Mesenchymal stem cell (in vitro differentiated cells and primary cell): Measurements from ENCODE around the gene CAND1.

Experiments used
- DNase-seq: peaks from one replicate; pipeline ENCODE4 v3.0.0-alpha.2; 2013
- H2AFZ ChIP-seq: one replicate; pipeline ENCODE4 v1.6.1; 2013; ENCODE audit warnings: low read depth, mild to moderate bottlenecking, control low read depth, inconsistent platforms, low read length, moderate library complexity
- H2AK5ac ChIP-seq: 2 replicates; pipeline ENCODE4 v1.6.1; 2013; ENCODE audit warnings: low read length, moderate library complexity, mild to moderate bottlenecking, inconsistent platforms; ENCODE audit not compliant: severe bottlenecking
- H2BK120ac ChIP-seq: one replicate; pipeline ENCODE4 v1.6.1; 2013; ENCODE audit warnings: low read depth, mild to moderate bottlenecking, inconsistent platforms, low read length, moderate library complexity
- H2BK12ac ChIP-seq, 2 experiments: one replicate each; pipeline ENCODE4 v1.6.1; 2013; ENCODE audit warnings: inconsistent platforms in 2 of 2, low read length in 2 of 2, mild to moderate bottlenecking in 2 of 2, moderate library complexity in 2 of 2, control low read depth in 1 of 2
- H2BK15ac ChIP-seq: one replicate; pipeline ENCODE4 v1.6.1; 2013; ENCODE audit warnings: mild to moderate bottlenecking, low read depth, inconsistent platforms; ENCODE audit not compliant: poor library complexity, severe bottlenecking
- H2BK5ac ChIP-seq: 2 replicates; pipeline ENCODE4 v1.6.1; 2013; ENCODE audit warnings: low read depth, mild to moderate bottlenecking, low read length, control low read depth, inconsistent platforms; ENCODE audit not compliant: poor library complexity, severe bottlenecking
- H3K14ac ChIP-seq, 2 experiments: one replicate each; pipeline ENCODE4 v1.6.1; 2013; ENCODE audit warnings: inconsistent platforms in 2 of 2, low read length in 2 of 2, control low read depth in 1 of 2, mild to moderate bottlenecking in 1 of 2, moderate library complexity in 1 of 2
- H3K18ac ChIP-seq, 2 experiments: one replicate each; pipeline ENCODE4 v1.6.1; 2013; ENCODE audit warnings: inconsistent platforms in 2 of 2, low read length in 2 of 2, control low read depth in 1 of 2, low read depth in 1 of 2, mild to moderate bottlenecking in 1 of 2
- H3K23ac ChIP-seq, 2 experiments: one replicate each; pipeline ENCODE4 v1.6.1; 2013; ENCODE audit warnings: inconsistent platforms in 2 of 2, low read length in 2 of 2, mild to moderate bottlenecking in 2 of 2, moderate library complexity in 2 of 2, control low read depth in 1 of 2
- H3K27ac ChIP-seq: 2 replicates; pipeline ENCODE4 v1.5.1; 2013; ENCODE audit warnings: mild to moderate bottlenecking, moderate library complexity, low read length, control low read depth, inconsistent platforms; ENCODE audit not compliant: poor library complexity, severe bottlenecking
- H3K27me3 ChIP-seq, 2 experiments: 2 replicates each; pipeline versions ENCODE4 v1.6.1 to v1.7.0; 2013; ENCODE audit warnings: low read length in 2 of 2, mild to moderate bottlenecking in 2 of 2, moderate library complexity in 2 of 2, control low read depth in 1 of 2, inconsistent platforms in 1 of 2; ENCODE audit not compliant: control insufficient read depth in 1 of 2, insufficient read depth in 1 of 2
- H3K36me3 ChIP-seq, 2 experiments: 2 replicates each; pipeline versions ENCODE4 v1.6.1 to v1.7.0; 2013; ENCODE audit warnings: low read length in 2 of 2, control low read depth in 1 of 2, inconsistent platforms in 1 of 2, low read depth in 1 of 2, mild to moderate bottlenecking in 1 of 2; ENCODE audit not compliant: insufficient read depth in 2 of 2, control insufficient read depth in 1 of 2
- H3K4ac ChIP-seq, 2 experiments: one replicate each; pipeline ENCODE4 v1.6.1; 2013; ENCODE audit warnings: inconsistent platforms in 2 of 2, low read length in 2 of 2, mild to moderate bottlenecking in 2 of 2, moderate library complexity in 2 of 2, control low read depth in 1 of 2, low read depth in 1 of 2
- H3K4me1 ChIP-seq: 2 replicates; pipeline ENCODE4 v1.6.1; 2013; ENCODE audit warnings: low read depth, low read length, control low read depth; ENCODE audit not compliant: control insufficient read depth, insufficient read depth
- H3K4me2 ChIP-seq: 2 replicates; pipeline ENCODE4 v1.6.1; 2013; ENCODE audit warnings: low read length, mild to moderate bottlenecking, inconsistent platforms; ENCODE audit not compliant: poor library complexity, severe bottlenecking
- H3K4me3 ChIP-seq, 2 experiments: 2 replicates each; pipeline versions ENCODE4 v1.5.1 to v1.7.0; 2013; ENCODE audit warnings: low read length in 2 of 2, mild to moderate bottlenecking in 2 of 2, control low read depth in 1 of 2, low read depth in 1 of 2; ENCODE audit not compliant: insufficient read depth in 1 of 2
- H3K79me1 ChIP-seq: replicated peaks from 2 replicates; pipeline ENCODE4 v1.6.1; 2013; ENCODE audit warnings: mild to moderate bottlenecking, control low read depth, low read length, inconsistent platforms; ENCODE audit not compliant: poor library complexity, severe bottlenecking
- H3K9ac ChIP-seq: 2 replicates; pipeline ENCODE4 v1.7.0; 2013; ENCODE audit warnings: mild to moderate bottlenecking, low read length, moderate library complexity
- H3K9me3 ChIP-seq: 2 replicates; pipeline ENCODE4 v1.7.0; 2013; ENCODE audit warnings: mild to moderate bottlenecking, low read length; ENCODE audit not compliant: control insufficient read depth
- H4K8ac ChIP-seq: one replicate; pipeline ENCODE4 v1.6.1; 2013; ENCODE audit warnings: inconsistent platforms, mild to moderate bottlenecking, low read length, moderate library complexity
- H4K91ac ChIP-seq: one replicate; pipeline ENCODE4 v1.6.1; 2013; ENCODE audit warnings: mild to moderate bottlenecking, low read length, inconsistent platforms
- WGBS: methylation state at CpG from one replicate; pipeline ENCODE4 v1.1.7; 2013; ENCODE audit warnings: mixed read lengths; 5-methylcytosine and 5-hydroxymethylcytosine counted together

Gene CAND1

GRCh38 chr12:67348683-67349082, 79.5 kb downstream of the CAND1 start:
- Histone ChIP-seq H4K8ac (no peak overlapping the region), H3K23ac (no peak overlapping the region), H2AK5ac (no peak overlapping the region), H3K4me1 (no peaks in the 10 kb centered on the region), H2BK120ac (no peak overlapping the region), H3K4me3 (no peak overlapping the region), H3K14ac (no peak overlapping the region), H3K36me3 (no peaks in the 10 kb centered on the region), H4K91ac (no peak overlapping the region), H3K27me3 (no peaks in the 10 kb centered on the region), H3K27ac (no peak overlapping the region), H2AFZ (no peak overlapping the region), H3K18ac (no peak overlapping the region), H3K4ac (no peak overlapping the region), H2BK5ac (no peak overlapping the region), H3K9me3 (no peaks in the 10 kb centered on the region), H2BK15ac (no peak overlapping the region), H3K9ac (no peak overlapping the region), H3K4me2 (no peak overlapping the region), H3K79me1 (no peaks in the 10 kb centered on the region), H2BK12ac (no peak overlapping the region)
- WGBS = 98% methylated on average over 2 of the region's 2 CpGs
- DNase-seq = no peak

GRCh38 chr12:67352682-67353081, 83.5 kb downstream of the CAND1 start:
- no peak overlapping the region for H2BK120ac ChIP-seq
- no peak overlapping the region for H2AFZ ChIP-seq
- WGBS = 56% methylated on average over 2 of the region's 2 CpGs
- no peak overlapping the region for H2AK5ac ChIP-seq
- H3K4me2 ChIP-seq = no peak overlapping the region
- no peak overlapping the region for H3K9ac ChIP-seq
- no peak overlapping the region for H3K4ac ChIP-seq
- DNase-seq = no peak
- no peak overlapping the region for H3K27ac ChIP-seq
- no peaks in the 10 kb centered on the region for H3K36me3 ChIP-seq
- H3K9me3 ChIP-seq = no peaks in the 10 kb centered on the region
- H3K18ac ChIP-seq = no peak overlapping the region
- no peak overlapping the region for H3K4me3 ChIP-seq
- H2BK5ac ChIP-seq = no peak overlapping the region
- no peaks in the 10 kb centered on the region for H3K27me3 ChIP-seq
- H3K23ac ChIP-seq = no peak overlapping the region
- no peaks in the 10 kb centered on the region for H3K79me1 ChIP-seq
- peaks cover 1% of the 10 kb centered on the region for H3K4me1 ChIP-seq
- H4K91ac ChIP-seq = no peak overlapping the region
- H3K14ac ChIP-seq = no peak overlapping the region
- no peak overlapping the region for H2BK15ac ChIP-seq
- no peak overlapping the region for H2BK12ac ChIP-seq
- no peak overlapping the region for H4K8ac ChIP-seq

- Histone ChIP-seq H3K27me3 (no peaks in the 10 kb centered on the region), H2AFZ (no peak overlapping the region), H4K91ac (no peak overlapping the region), H3K18ac (no peak overlapping the region), H3K36me3 (no peaks in the 10 kb centered on the region), H3K9ac (peak overlapping the region; percentile 74), H2BK12ac (no peak overlapping the region), H3K4me3 (peak overlapping the region in 1 of 2 experiments; percentile 5), H2BK5ac (no peak overlapping the region), H2BK15ac (no peak overlapping the region), H3K9me3 (no peaks in the 10 kb centered on the region), H2BK120ac (no peak overlapping the region), H3K4me2 (no peak overlapping the region), H3K27ac (no peak overlapping the region), H4K8ac (no peak overlapping the region), H3K4me1 (peaks cover 10% of the 10 kb centered on the region), H3K4ac (no peak overlapping the region), H3K14ac (no peak overlapping the region), H3K23ac (no peak overlapping the region), H2AK5ac (no peak overlapping the region), H3K79me1 (no peaks in the 10 kb centered on the region)
- 98% methylated on average over 3 of the region's 5 CpGs for WGBS
- DNase-seq = no peak
These were observed 85.2 kb downstream of the CAND1 start for GRCh38 chr12:67354322-67354721.

- Histone ChIP-seq H3K9me3 (no peaks in the 10 kb centered on the region), H2BK15ac (no peak overlapping the region), H3K36me3 (no peaks in the 10 kb centered on the region), H3K14ac (no peak overlapping the region), H4K91ac (no peak overlapping the region), H2BK120ac (no peak overlapping the region), H2AFZ (no peak overlapping the region), H2AK5ac (no peak overlapping the region), H3K4me2 (no peak overlapping the region), H3K4me3 (no peak overlapping the region), H3K4ac (no peak overlapping the region), H4K8ac (no peak overlapping the region), H2BK12ac (no peak overlapping the region), H3K79me1 (no peaks in the 10 kb centered on the region), H3K9ac (peak overlapping the region; percentile 74), H2BK5ac (no peak overlapping the region), H3K27me3 (no peaks in the 10 kb centered on the region), H3K18ac (no peak overlapping the region), H3K4me1 (peaks cover 10% of the 10 kb centered on the region), H3K23ac (no peak overlapping the region), H3K27ac (no peak overlapping the region)
- WGBS = 50% methylated on average over 1 of the region's 1 CpG
- no peak for DNase-seq
These were observed 85.8 kb downstream of the CAND1 start for GRCh38 chr12:67354966-67355365.
